ENCODE measurements around the gene DAPP1. TPM values are rescaled to one million over a fixed set of nuclear protein-coding genes. Genes with fewer than 3 reads are reported as not detected.

The DAPP1 gene
- total and polyA plus RNA-seq, 2 of the 8 experiments (the other 6 are each of a cell fraction or from before 2014, with no cell fraction given) = not detected

DNA sequence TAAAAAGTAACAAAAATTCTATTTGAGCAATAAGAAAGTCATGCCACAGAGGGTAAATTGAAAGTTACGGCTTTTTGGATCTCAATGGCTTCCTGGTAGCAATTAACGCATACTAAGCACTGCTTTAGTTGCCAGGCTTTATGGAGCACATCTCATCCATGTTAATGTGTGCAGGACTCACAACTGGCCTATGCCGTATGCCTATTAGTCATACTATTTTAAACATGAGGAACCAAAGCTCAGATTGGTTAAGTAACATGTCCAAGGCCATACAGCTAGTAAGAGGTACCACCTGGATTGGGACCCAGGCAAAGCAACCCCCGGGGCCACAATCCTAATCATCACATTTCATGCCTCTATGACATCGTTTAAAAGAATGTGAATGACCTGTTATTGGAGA is 17.1 kb downstream of the DAPP1 start (continued):
- TF ChIP-seq, protein P1, sequence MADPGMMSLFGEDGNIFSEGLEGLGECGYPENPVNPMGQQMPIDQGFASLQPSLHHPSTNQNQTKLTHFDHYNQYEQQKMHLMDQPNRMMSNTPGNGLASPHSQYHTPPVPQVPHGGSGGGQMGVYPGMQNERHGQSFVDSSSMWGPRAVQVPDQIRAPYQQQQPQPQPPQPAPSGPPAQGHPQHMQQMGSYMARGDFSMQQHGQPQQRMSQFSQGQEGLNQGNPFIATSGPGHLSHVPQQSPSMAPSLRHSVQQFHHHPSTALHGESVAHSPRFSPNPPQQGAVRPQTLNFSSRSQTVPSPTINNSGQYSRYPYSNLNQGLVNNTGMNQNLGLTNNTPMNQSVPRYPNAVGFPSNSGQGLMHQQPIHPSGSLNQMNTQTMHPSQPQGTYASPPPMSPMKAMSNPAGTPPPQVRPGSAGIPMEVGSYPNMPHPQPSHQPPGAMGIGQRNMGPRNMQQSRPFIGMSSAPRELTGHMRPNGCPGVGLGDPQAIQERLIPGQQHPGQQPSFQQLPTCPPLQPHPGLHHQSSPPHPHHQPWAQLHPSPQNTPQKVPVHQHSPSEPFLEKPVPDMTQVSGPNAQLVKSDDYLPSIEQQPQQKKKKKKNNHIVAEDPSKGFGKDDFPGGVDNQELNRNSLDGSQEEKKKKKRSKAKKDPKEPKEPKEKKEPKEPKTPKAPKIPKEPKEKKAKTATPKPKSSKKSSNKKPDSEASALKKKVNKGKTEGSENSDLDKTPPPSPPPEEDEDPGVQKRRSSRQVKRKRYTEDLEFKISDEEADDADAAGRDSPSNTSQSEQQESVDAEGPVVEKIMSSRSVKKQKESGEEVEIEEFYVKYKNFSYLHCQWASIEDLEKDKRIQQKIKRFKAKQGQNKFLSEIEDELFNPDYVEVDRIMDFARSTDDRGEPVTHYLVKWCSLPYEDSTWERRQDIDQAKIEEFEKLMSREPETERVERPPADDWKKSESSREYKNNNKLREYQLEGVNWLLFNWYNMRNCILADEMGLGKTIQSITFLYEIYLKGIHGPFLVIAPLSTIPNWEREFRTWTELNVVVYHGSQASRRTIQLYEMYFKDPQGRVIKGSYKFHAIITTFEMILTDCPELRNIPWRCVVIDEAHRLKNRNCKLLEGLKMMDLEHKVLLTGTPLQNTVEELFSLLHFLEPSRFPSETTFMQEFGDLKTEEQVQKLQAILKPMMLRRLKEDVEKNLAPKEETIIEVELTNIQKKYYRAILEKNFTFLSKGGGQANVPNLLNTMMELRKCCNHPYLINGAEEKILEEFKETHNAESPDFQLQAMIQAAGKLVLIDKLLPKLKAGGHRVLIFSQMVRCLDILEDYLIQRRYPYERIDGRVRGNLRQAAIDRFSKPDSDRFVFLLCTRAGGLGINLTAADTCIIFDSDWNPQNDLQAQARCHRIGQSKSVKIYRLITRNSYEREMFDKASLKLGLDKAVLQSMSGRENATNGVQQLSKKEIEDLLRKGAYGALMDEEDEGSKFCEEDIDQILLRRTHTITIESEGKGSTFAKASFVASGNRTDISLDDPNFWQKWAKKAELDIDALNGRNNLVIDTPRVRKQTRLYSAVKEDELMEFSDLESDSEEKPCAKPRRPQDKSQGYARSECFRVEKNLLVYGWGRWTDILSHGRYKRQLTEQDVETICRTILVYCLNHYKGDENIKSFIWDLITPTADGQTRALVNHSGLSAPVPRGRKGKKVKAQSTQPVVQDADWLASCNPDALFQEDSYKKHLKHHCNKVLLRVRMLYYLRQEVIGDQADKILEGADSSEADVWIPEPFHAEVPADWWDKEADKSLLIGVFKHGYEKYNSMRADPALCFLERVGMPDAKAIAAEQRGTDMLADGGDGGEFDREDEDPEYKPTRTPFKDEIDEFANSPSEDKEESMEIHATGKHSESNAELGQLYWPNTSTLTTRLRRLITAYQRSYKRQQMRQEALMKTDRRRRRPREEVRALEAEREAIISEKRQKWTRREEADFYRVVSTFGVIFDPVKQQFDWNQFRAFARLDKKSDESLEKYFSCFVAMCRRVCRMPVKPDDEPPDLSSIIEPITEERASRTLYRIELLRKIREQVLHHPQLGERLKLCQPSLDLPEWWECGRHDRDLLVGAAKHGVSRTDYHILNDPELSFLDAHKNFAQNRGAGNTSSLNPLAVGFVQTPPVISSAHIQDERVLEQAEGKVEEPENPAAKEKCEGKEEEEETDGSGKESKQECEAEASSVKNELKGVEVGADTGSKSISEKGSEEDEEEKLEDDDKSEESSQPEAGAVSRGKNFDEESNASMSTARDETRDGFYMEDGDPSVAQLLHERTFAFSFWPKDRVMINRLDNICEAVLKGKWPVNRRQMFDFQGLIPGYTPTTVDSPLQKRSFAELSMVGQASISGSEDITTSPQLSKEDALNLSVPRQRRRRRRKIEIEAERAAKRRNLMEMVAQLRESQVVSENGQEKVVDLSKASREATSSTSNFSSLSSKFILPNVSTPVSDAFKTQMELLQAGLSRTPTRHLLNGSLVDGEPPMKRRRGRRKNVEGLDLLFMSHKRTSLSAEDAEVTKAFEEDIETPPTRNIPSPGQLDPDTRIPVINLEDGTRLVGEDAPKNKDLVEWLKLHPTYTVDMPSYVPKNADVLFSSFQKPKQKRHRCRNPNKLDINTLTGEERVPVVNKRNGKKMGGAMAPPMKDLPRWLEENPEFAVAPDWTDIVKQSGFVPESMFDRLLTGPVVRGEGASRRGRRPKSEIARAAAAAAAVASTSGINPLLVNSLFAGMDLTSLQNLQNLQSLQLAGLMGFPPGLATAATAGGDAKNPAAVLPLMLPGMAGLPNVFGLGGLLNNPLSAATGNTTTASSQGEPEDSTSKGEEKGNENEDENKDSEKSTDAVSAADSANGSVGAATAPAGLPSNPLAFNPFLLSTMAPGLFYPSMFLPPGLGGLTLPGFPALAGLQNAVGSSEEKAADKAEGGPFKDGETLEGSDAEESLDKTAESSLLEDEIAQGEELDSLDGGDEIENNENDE (IDR thresholded peaks at IDR 0.05; ENCODE audit: insufficient replicate concordance, low read length) = no peak
- no peak for TF ChIP-seq SUZ12 (IDR thresholded peaks at IDR 0.05; ENCODE audit: low read length)
- TF ChIP-seq SP4 (IDR thresholded peaks at IDR 0.05; ENCODE audit: low read length) = no peak
- TF ChIP-seq CBX5 (IDR thresholded peaks at IDR 0.05; ENCODE audit: low read depth, low read length) = no peak
- TF ChIP-seq TAF7 (optimal IDR thresholded peaks at IDR 0.05; ENCODE audit: borderline replicate concordance, low read depth, low read length) = no peak
- TF ChIP-seq EGR1 (IDR thresholded peaks at IDR 0.05; ENCODE audit: borderline replicate concordance, low read depth, low read length) = no peak
- TF ChIP-seq EP300 (IDR thresholded peaks at IDR 0.05; ENCODE audit: borderline replicate concordance in 1 of 2, low read depth in 2 of 2, low read length in 2 of 2) = no peak
- no peak for TF ChIP-seq CBX8 (IDR thresholded peaks at IDR 0.05; ENCODE audit: borderline replicate concordance, low read depth, low read length)
- TF ChIP-seq, protein P2, sequence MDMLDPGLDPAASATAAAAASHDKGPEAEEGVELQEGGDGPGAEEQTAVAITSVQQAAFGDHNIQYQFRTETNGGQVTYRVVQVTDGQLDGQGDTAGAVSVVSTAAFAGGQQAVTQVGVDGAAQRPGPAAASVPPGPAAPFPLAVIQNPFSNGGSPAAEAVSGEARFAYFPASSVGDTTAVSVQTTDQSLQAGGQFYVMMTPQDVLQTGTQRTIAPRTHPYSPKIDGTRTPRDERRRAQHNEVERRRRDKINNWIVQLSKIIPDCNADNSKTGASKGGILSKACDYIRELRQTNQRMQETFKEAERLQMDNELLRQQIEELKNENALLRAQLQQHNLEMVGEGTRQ (IDR thresholded peaks at IDR 0.05; ENCODE audit: low read length) = no peak
- TF ChIP-seq GABPA (IDR thresholded peaks at IDR 0.05; ENCODE audit: borderline replicate concordance, insufficient read depth, low read length) = no peak

Measured in H1 (cell line).